ENCODE data around the gene C1orf232.

The C1orf232 gene

DNA sequence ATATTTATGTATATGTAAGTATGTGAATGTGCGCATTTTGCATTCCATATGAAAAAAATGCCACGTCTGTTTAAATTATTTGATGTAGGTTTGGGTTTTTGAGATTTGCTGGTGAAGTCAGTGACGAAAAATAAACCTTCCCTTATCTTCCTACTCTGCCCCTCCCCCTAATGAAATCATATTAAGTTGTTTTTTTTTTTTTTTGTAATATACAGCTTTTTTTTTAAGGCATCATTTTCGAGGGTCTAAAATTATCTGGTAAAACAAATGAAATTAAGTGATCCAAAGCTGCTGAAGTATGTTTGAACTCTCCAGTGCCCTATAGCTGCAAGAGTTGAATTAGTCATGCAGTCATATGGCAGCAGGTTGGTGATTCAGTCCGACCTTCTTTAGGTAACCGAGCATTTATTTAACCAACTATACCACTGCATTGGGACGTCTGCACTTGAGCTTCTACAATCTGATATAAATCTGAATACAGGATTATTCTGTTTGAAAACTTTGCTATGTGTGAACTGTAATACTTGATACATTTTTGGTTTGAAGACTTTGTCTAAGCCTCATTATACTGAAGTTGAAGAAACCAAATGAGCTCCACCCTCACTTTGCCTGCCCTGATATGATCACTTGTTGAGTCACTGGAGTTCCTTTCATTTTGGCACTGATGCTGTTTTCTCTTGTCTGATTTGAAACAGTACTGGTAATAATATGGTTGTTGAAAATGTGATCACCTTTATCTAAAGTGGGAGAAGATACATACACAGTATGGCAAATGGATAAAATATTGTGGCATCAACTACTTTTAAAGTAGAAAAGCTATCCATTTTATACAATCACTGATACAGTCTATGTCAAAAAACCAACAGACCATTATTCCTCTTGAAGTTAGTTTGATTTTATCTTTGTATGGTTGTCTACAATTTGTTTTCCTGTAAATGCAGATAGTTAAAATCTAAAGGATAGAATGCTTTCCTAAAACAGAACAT lies 45.5 kb downstream of the C1orf232 start:
- no peak for DNase-seq

DNA sequence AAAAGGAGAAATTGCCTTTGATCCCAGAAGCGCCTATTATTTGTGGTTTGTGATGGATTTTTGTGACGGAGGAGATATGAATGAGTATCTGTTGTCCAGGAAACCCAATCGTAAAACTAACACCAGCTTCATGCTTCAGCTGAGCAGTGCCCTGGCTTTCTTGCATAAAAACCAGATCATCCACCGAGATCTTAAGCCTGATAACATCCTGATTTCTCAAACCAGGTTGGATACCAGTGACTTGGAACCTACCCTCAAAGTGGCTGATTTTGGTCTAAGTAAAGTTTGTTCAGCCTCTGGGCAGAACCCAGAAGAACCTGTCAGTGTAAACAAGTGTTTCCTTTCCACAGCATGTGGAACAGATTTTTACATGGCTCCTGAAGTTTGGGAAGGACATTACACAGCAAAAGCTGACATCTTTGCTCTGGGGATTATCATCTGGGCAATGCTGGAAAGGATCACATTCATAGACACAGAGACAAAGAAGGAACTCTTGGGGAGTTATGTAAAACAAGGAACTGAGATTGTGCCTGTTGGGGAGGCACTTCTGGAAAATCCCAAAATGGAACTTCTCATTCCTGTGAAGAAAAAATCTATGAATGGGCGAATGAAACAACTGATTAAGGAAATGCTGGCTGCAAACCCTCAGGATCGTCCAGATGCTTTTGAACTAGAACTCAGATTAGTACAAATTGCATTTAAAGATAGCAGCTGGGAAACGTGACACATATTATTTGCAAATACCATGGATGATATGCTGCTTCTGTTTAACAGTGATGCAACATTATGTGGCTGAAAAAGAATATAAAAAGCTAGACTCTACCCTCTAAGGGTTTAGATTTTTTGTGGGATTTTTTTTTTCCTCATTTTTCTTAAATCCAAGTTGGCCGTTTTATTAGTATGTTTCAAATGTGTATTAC lies 46.6 kb downstream of the C1orf232 start:
- no peak for DNase-seq

DNA sequence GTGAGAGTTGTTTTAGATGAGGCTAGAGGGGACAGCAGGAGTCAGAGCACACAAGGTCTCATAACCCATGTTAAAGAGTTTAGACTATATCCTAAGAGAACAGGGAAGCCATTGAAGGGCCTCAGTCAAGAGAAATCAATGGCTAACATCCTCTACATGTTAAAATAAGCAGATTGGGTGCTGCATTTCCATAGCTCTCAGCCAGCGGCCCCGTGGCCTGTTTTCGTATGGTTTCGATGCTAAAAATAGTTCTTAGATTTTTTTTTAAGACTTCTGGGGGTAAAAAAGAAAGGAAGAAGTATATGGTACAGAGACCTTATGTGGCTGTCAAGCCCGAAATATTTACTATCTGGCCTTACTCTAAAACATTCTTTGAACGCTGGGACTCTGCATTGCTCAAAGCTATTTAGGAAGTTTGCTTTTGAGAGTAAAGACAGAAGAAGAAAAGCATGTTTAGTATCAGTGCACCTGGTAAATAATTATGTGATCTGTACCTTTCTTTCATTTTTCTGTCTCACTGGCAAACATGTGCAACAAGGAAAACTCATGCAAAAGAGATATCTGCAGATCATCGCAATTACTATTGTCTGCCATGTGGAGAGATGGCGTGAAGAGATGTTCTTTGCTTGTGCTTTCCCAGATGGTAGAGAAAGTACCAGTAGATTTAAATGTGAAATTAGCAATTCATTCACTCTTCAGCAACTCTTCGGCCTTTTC lies 48.7 kb downstream of the C1orf232 start:
- no peak for DNase-seq

DNA sequence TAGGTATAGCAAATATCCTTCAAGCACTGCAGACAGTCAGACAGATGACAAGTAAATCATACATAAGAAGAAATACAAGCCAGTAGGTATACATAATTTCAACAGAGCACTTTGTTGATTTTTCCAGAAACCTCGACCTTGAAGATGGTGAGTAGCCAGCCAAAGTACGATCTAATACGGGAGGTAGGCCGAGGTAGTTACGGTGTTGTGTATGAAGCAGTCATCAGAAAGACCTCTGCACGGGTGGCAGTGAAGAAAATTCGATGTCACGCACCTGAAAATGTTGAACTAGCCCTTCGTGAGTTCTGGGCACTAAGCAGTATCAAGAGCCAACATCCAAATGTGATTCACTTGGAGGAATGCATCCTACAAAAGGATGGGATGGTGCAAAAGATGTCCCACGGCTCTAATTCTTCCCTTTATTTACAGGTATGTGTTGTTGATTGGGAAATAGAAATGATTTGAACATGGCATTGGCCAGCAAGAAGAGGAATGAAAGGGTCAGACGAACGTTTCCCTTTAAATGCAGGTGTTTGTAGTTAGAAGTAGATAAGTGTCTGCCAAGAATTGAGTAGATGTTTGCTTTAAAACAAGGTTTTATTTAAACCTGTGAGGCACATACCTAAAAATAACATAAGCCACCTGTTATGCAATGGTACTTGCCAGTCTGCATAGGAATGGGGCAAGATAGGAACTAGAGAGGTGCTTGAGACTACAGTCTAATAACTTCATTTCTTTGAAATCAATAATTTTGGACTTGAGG lies 54.4 kb downstream of the C1orf232 start:
- DNase-seq = no peak
